Transverse colon (tissue), 3 donors: Measurements from ENCODE around the gene LTK.

ENCODE experiments used
- CTCF ChIP-seq, 5 experiments: fragments of 200-600 bp in 3 of 5; fragments of 450-650 bp in 2 of 5; sonication (generic) in 3 of 5; IDR thresholded peaks; 1 replicate in 2 of 5; 2 replicates in 3 of 5; pipeline ENCODE4 v1.5.1; 2016 to 2017; ENCODE audit warnings: antibody characterized with exemption in 5 of 5, inconsistent platforms in 3 of 5, mild to moderate bottlenecking in 2 of 5, moderate library complexity in 1 of 5
- EP300 ChIP-seq: sonication (generic); formaldehyde crosslinking; IDR thresholded peaks from one replicate; pipeline ENCODE4 v1.6.1; 2017; ENCODE audit warnings: antibody characterized with exemption, low read depth
- POLR2A ChIP-seq: fragments of 450-650 bp; IDR thresholded peaks from one replicate; pipeline ENCODE4 v1.6.1; 2016; ENCODE audit warnings: antibody characterized with exemption, mild to moderate bottlenecking, moderate library complexity

- TF ChIP-seq POLR2A (no peak), CTCF (IDR thresholded peaks at IDR 0.05) (no peak), EP300 (no peak)
Observed at GRCh38 chr15:41483115-41483514, 30.5 kb downstream of the LTK start.
